Left hindlimb (tissue), 1 donor: ENCODE results near the gene TNNI2.
A peak's percentile ranks its signal among the peaks of the same experiment; 100 is the strongest.
"Not testable (repeated sequence)": the region's sequence is repeated elsewhere in the genome, so short reads cannot be mapped to it uniquely, and the experiment has no call there.

ENCODE experiments used
- DNase-seq: peaks from one replicate; pipeline ENCODE4 v3.0.0-alpha.2; 2018

The TNNI2 gene

DNA sequence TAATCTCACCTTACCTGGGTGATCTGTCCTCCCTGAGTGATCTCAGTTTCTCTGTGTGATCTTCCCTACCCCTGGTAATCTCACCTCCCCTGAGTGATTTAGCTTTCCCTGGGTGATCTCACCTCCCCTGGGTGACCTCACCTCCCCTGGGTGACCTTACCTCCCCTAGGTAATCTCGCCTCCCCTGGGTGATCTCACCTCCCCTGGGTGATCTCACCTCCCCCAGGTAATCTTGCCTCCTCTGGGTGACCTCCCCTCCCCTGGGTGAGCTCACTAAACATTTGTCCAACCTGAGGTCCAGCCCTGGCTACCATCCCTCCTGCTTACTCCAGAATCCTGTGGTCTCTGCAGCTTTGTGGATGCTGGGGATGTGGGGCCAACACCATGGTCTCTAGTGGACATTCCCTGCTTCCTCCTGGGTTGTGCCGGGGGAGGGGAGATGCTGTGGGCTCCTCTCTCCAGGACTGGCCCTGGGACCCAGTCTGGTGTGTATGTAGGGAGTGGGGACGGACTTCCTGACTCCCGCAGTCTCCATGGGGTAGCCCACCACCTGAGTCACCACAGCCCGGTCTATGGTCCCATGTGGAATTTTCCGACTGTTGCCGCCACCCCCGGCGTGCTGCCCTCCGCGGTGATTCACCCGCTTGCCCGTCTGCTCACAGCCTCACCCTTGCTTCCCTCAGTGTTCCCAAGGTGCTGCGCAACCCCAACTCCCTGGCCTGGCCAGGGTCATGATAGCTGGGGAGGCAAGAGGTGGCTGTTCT, 24.0 kb downstream of the TNNI2 start:
- DNase-seq: no peak

DNA sequence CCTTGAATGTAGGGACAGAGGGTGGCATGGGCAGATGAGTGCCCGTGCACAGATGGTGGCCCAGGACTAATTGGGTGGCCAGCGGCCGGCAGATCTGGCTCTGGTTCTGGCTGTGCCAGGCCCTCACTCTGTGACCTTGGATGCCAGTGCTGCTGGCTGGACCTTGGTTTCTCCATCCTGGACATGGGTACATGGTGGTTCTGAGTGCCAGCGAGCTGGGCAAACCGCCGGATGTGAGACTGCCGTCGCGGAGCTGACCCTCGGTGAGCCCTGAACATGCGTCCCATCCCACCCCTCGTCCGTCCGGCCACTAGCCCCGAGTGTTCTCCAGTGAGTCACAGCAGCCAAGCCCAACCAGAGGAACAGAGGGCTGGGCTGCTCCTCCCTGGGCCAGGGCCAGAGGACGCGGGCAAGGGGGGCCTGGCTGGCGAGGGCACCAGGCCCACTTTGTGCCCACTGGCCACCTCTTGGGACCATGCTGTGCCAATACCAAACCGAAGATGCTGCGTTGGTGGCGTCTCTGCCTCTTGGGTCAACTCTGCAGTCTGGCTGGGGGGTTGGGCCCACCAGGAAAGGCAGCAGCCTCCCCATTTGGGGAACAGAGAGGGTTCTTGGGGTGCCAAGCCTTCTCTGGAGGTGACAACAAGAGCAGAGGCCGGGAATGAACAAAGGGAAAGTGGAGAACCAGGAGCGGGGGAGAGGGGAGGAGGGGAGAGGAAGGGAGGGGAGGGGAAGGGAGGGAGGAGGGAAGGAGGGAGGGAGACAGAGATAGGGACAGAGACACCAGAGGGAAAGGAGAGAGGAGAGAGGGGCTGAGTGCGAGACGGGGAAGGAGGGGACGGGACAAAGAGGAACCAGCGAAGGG, 24.8 kb downstream of the TNNI2 start:
- DNase-seq: peak; percentile 91

DNA sequence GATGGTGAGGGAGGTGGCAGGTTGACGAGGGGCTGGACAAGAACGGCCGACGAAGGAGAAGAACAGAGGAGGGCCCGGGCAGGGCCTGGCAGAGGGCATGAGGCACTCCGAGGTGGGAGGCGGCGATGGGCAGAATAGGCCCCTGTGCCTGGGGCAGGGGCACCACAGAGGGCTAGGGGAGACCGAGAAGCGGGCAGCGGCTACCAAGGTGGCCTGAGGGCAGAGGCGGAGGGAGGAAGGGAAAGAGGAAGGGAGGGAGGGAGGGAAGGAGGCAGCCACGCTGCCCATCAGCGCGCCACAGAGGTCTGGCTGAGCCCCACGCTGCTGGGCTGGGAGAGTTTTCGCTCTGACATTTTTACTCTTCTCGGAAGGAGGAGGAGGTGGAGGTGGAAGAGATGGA, 25.4 kb downstream of the TNNI2 start:
- no peak for DNase-seq

DNA sequence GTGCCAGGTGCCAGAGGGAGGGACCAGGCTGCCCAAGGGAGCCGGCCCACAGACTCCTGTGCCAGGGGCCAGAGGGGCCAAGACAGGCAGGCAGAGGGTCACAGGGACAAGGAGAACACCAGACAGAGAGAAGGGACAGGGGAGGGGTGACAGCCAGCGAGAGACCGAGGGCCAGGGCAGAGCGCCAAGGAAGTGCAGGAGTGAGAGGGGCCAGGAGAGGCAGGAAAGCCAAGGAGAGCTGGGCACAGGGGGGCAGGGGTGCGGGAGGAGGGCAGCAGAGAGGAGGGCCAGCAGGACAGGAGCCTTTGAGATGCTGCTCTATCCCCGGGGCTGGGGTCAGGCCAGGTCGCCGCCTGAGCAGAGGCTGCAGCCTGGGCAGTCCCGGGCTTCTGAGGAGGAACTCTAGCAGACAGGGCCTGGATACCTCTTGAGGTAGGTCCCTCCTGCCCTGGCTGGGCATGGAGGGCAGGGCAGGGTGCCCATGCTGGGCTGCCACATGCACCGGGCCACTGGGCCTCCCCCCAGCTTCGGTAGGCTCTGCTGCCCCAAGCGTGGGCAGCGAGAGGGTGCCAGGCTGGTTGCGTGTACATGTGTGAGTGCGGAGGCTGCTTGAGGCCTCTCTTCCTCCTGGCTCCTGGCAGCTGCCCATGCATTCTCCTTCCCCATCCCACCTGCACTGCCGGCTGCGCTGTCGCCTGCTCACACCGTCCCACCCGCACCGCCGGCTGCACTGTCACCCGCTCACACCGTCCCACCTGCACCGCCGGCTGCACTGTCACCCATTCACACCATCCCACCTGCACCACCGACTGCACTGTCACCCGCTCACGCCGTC, 26.3 kb downstream of the TNNI2 start:
- peak; percentile 65 for DNase-seq

DNA sequence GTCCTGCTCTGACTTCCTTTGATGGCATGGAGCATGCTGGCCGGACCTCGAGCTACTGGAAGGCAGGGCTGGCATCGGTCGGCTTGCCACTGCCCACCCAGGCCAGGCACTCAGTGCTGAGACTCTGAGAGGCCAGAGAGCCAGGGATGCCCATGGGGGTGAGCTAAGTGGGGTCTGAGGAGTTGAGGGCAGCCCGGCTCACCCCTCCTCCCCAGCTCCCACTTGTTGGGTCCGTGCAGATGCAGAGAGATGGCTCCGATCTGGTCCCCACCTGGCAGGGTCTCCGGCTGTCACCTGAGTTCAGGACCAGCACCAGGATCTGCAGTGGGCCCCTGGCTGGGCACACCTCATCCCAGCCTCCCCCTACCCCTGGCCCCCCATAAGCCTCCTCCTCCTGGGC, 27.4 kb downstream of the TNNI2 start:
- no peak for DNase-seq

DNA sequence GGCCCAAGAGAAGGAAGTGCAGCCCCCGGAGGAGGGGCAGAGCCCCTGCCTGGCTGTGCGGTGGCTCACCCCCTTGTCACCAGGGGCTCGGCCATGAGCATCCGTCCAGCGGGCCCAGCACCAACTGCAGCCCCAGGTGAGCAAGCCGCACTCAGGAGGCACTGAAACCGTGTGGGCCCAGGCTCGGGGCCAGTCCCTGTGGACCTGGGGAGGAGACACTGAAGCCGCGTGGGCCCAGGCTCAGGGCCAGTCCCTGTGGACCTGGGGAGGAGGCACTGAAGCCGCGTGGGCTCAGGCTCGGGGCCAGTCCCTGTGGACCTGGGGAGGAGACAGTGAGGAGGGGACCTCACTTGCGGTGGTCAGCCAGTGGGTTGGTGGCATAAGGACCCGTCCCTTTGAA, 28.0 kb downstream of the TNNI2 start:
- DNase-seq: no peak

DNA sequence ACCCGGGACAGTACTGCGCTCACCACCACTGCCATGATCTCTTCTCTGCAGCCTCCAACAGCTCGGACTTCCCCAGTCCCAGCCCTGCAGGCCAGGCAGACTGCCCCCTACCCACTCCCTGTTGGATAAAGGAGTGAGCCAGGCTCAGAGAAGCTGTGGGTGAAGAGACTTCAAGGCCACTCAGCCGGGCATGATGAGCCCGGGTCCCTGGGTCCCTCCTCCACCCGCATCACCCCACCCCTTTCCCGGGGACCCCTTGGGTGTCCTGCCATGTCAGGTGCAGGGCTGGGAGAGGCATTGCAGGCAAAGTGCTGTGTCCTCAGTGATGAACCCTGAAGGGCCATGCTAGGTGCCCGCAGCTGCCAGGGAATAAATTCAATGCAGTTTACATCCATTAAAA, 28.6 kb downstream of the TNNI2 start:
- DNase-seq: no peak

DNA sequence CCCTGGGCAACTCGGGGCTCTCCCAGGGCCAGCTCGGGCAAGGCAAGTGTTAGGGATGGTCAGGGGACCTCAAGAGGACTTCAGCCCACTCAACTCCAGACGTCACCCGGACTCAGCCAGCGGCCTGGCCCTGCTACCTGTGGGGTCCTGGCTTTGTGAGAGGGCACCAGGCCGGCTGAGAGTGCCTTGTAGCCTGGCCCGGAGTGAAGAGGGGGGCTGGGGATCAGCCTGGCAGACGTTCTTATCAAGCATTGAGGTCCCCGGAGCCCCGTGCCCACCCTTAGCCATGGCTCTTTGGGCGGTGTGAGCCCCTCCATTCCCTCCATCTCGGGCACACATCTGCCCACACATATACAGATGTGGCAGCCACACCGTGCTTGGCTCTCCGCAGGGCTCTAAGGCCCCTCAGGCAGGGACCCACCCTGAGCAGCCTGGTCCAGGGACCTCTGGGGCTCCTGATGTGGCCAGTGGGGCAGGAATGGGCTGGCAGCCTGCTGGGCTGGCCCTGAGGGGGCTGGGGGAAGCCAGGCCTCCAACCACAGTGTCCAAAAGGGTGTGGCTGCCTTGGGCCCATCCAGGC, 29.4 kb downstream of the TNNI2 start:
- DNase-seq: no peak

DNA sequence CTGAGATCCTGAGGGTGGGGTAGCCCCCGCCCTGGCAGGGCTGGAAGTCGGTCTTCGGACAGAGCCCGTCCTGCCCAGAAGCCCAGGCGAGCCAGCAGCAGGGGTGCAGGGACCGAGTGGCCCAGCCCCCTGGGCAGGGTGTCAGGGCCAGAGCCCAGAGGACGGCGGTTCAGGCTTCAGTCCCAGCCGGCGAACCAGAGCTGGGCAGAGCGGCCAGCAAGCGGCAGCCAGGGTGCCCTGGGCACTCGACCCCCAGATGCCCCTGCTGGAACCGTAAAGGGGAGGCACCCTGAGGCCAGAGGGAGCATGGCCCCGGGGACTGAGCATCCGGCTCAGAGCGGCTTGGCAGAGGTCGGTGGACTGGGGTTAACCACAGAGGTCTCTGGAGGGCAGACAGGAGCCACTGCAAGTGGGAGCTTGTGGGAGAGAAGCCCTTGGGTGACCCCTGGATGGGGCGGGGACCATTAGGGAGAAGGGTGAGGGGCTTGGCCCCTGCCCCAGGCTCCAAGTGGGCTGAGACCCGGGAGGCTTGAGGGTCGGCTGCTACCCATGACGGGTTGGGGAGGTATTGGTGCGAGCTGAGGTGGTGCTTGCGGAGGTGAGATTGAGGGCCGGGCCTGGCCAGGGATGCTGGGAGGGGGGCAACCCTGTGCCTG, 30.0 kb downstream of the TNNI2 start:
- DNase-seq: no peak

DNA sequence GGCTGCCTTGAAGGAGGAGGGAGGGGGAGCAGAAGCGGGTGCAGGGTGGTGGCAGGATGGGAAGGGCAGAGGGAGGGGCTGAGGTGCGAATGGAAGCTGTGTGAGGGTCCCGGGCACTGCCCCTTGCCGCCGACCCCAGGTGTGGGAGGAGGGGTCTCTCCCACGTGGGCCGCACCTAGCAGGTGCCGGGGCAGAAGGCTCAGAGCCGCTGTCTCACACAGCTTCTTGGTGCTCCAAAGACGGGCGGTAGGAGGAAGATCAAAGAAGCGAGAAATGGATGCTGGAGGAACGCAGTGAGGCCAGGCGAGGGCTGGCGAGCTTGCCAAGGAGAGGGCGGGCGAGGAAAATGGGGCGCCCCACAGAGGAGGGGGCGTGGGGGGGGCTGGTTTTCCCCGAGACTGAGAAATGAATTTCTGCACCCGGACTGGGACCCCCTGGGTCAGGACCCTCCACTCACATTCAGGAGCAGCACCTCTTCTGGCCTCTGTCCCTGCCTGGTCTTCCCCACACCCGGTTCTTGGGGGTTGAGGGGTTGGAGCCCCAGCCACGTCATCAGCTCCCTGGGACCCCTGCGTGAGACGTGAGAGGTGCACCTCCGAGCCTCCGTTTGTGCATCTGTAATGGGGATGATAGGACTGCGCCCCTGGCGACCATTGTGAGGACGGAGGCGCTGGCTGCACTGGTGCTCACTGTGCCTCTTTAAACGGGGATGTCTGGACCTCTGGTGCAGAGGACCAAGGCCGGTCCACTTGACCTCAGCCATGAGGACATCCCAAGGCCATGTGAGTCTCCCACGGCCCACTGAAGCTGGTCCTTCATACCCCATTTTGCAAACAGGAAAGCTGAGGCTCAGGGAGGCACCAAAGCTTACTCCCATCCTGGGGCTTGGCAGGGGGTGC, 30.9 kb downstream of the TNNI2 start:
- no peak for DNase-seq

DNA sequence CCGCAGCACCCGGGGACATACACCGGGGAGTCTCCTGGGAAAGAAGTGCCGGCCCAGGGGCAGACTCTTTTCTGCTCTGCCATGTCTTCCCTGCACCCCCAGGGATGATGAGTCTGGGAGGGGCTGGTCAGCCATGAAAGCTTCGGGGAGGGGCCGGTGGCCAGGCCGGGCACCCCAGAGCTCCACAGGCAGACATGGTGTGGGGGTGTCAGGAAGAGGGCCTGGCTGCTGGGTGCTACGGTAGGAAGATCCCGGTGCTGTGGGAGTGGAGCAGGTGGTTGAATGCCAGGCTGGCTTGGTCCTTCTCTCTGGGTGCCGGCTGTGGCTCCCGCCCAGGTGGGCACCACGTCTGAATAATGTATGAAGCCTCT, 31.5 kb downstream of the TNNI2 start:
- no peak for DNase-seq

DNA sequence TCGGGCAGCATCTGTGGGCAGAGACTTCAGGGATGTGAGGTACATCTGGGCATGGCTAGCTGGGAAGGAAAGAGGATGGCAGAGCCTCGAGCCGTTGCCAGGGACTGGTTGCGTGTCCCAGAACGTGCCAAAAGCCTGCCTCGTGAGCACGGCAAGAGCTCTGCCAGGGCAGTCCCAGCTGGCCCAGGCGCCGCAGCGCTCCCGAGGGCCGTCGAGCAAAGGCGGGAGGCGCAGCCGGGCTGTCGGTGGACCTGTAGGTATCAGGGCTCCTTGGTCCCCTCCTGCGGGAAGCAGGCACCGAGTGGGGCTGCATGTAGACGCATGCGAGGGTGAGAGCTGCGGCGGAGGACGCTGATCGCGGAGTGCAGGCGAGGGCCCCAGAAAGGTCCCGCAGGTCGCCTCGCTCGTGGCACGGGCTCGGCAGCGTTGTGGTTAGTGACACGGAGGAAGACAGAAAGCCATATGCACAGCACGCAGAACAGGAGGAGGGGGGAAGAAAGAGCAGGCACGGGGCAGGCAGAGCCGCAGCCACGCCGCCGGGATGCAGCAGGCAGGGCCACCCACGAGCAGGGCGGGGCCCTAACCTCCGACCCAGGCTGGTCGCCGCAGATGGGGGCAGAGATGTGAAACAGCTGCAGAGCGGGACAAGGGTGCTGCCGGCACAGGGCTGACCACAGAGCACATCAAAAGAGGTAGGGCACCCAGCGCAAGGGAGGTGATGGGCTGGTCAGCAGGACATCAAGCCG, 32.1 kb downstream of the TNNI2 start:
- no peak for DNase-seq

DNA sequence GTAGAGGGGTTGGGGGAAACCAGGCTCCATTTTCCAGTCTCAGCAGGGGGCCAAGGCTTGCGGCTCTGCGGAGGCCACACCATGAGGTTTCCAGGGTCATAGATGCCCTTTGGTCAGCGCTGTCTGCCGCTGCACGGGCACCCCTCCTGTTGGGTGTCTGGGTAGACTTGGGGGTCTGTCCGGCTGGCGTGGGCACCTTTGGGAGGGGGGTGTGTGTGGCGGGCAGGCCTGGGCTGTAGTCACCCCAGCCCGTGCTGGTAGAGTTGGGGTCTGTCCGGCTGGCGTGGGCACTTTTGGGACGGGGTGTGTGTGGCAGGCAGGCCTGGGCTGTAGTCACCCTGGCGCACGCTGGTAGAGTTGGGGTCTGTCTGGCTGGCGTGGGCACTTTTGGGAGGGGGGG, 32.8 kb downstream of the TNNI2 start:
- no peak for DNase-seq

DNA sequence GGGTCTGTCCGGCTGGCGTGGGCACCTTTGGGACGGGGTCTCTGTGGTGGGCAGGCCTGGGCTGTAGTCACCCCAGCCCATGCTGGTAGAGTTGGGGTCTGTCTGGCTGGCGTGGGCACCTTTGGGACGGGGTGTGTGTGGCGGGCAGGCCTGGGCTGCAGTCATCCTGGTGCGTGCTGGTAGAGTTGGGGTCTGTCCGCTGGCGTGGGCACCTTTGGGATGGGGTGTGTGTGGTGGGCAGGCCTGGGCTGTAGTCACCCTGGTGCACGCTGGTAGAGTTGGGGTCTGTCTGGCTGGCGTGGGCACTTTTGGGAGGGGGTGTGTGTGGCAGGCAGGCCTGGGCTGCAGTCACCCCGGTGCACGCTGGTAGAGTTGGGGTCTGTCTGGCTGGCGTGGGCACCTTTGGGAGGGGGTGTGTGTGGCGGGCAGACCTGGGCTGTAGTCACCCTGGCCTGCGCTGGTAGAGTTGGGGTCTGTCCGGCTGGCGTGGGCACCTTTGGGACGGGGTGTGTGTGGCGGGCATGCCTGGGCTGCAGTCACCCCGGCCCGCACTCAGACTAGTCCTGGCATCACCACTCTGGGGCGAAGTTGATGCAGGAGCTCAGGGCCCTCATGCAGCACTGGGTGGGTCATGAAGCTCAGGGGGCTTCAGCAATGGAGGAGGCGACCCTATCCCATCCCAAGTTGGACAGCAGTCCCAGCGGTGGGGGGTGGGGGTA, 33.6 kb downstream of the TNNI2 start:
- no peak for DNase-seq

DNA sequence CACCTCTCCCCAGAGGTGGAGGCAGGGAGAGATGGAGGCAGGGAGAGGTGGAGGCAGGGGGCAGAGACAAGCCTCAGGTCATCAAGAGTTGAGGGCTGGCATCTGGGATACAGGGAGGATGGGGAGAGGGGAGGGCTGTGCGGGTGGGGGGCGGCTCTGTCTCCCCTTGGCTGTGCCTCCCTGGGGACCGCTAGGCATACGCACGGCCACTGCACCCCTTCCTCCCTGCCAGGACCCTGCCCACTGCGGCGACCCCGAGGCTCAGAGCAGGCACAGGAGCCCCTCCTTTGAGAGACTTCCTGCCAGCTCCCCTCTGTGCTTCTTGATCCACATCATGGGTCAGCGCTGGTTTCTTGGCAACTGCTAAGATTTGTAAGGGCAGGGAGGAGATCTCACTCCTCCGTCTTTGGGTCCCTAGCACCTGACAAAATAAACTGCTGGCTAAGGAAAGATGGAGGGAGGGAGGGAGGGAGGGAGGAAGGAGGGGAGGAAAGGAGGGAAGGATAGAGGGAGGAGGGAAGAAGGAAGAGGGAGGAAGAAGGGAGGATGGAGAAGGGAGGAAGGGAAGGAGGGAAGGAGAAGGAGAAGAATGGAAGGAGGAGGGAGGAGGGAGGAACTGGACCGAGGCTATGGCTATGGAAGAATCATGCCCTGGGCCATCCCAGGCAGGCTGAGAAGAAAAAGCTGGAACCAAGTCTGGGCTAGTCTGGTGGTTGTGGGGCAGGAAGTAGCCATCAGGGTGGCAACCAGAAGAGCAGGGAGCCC, 34.4 kb downstream of the TNNI2 start:
- DNase-seq: peak; percentile 66

DNA sequence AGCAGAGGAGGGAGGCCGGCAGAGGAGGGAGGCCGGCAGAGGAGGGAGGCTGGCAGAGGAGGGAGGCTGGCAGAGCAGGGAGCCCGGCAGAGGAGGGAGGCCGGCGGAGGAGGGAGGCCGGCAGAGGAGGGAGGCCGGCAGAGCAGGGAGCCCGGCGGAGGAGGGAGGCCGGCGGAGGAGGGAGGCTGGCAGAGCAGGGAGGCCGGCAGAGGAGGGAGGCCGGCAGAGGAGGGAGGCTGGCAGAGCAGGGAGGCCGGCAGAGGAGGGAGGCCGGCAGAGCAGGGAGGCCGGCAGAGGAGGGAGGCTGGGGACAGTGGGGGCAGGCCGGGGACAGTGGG, 35.0 kb downstream of the TNNI2 start:
- DNase-seq: not testable (repeated sequence)

DNA sequence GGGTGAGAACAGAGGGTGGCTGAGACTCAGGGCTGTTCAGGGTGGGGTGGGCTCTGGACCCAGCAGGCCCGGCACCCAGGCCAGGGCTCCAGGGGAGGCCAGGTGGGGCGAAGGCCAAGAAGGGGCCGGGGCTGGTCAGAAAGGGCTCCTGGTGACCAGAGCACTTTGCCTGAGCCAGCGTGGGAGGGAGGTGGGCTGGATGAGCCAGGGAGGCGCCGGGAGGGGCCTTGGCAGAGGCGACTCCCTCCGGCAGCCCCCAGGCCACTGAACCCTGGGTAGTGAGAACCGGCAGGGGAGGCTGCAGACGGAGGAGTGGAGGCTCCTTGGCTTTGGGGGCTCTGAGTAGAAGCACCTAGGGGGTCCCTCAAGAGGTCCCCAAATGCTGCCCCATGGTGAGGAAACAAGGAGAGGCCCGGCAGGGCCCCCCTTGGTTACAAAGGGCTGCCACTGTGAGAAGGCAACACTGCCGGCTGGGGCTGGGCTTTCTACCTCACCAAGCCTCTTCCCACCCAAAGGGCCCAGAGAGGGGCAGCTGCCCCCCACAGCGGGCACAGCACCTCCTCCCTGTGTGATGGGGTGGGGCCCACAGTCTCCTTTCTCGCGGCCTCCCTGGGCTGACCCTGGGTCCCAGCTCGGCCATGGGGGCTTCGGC, 35.8 kb downstream of the TNNI2 start:
- peak; percentile 48 for DNase-seq

DNA sequence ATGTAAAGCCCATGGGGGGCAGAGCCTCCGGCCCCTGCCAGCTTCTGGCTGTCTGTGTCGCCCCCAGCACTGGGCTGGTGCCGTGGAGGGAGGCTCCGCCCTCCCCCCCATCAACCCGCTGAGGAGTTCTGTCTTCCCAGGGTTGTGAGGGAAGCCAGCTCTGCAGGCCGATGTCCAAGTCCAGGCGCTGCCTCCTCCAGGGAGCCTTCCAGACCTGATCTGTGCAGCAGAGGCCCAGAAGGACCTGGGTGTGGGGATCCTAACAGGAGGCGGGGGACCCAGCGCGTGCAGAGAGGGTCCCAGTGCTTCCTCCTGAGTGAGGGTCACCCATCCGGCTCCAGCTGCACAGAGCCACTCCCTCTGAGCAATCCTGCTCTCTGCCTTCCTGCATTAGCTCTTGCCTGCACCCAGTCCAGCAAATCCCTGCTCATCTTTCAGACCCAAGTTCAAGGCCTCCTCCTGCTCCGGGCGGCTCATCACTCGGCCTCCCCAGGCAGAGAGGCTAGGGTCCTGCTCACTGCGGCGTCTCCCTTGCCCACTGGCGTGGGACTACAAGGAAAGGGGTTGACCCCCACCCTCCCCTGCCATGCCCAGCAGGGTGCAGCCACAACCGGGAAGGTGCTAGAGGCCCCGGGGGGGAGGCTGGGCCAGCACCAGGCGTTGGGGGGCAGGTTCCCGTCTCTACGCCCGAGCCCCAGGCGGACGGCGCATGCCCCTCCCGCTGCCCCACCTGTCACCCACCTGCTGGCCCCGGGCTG, 36.5 kb downstream of the TNNI2 start:
- peak; percentile 63 for DNase-seq
